SK-N-SH treated with all-trans-retinoic acid at 6 μM for 48 hours (cell line): ENCODE results near the gene ERVMER34-1.

Source experiments
- RARB ChIP-seq: fragments of 250-450 bp; sonication (Bioruptor Pico); IDR thresholded peaks from 2 replicates; pipeline ENCODE4 v1.8.0; 2021; ENCODE audit warnings: mild to moderate bottlenecking, moderate library complexity
- ZFP3 ChIP-seq: fragments of 250-450 bp; sonication (Bioruptor Pico); IDR thresholded peaks from 2 replicates; pipeline ENCODE4 v1.5.0; 2020; ENCODE audit warnings: mild to moderate bottlenecking, moderate library complexity

DNA sequence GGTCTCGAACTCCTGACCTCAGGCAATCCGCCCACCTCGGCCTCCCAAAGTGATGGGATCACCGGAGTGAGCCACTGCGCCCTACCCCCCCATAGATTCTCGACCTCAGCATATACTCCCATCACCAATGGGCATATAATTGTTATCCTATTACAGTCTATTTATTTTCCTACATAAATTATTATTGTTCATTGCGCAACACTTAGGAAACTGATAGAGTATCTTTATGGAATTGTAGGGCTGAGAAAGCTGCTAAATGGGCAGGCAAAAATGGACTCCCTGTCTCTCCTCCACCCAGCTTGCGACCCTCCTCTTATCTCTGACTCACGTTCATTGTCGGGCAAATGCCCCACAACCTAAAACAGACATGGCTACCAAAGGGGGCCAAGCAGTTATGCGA is 1.0 kb downstream of the ERVMER34-1 start:
- no peak for TF ChIP-seq RARB (CRISPR knock-in tag)
- TF ChIP-seq ZFP3 (CRISPR knock-in tag), result no peak
